ENCODE data around the gene F10. TPM values are rescaled to one million over a fixed set of nuclear protein-coding genes. Genes with fewer than 3 reads are reported as not detected.

Gene F10
- total and polyA plus RNA-seq, 2 of the 13 experiments (the other 11 are each of a cell fraction or from before 2014, with no cell fraction given), result 58.4 to 237 TPM

DNA sequence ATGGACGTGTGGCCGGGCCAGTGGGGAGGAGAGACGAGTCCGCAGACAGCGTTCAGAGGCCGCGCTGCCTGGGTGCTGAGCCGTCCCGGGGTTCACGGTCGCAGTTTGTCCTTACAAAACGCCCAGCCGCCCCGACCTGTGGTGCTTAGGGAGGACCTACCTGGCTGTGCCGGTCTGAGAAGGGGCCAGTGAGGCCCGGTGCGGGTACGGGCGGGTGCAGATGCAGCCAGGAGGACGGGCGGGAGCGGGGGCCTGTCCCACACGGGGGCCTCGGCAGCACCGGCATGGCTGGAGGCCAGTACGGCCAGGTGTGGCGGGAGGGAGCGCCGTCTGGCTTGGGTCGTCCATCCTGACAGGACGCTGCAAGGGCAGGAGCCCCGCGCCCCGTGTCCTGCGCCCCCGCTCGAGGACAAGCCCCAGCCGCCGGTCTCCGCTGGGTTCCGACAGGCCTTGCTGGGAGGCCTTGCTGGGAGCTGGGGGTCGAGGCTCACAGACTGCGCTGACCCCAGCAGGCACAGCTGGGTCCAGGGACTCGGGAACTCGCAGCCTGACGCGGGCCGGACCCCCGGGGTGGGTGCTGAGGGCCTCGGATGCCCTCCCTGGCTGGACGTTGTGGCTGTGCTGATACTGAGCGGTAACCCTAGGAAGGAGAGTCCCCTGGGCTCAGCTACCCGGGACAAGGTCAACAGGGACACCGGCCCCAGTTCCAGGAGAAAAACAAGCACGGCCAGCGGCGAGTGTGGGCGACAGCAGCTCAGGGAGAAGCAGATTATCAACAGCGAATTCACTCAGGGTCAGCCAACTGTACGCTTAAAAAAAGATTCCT, 30.6 kb downstream of the F10 start (continued):
- TF ChIP-seq ZNF142 (CRISPR knock-in tag; IDR thresholded peaks at IDR 0.05) (no peak), ZBTB7A (CRISPR knock-in tag; IDR thresholded peaks at IDR 0.05) (no peak), LCORL (IDR thresholded peaks at IDR 0.05) (no peak), LCORL (CRISPR knock-in tag; IDR thresholded peaks at IDR 0.05) (no peak; the same call in 1 of the 2 replicates), ARID3A (IDR thresholded peaks at IDR 0.05; ENCODE audit: low read depth, low read length) (no peak), MLXIP (CRISPR knock-in tag; IDR thresholded peaks at IDR 0.05; ENCODE audit: borderline replicate concordance) (no peak), FOXM1 (CRISPR knock-in tag; IDR thresholded peaks at IDR 0.05) (0 out of 2 replicates have a peak, but pooled peaks have one; percentile 33), TIGD3 (CRISPR knock-in tag; IDR thresholded peaks at IDR 0.05; ENCODE audit: borderline replicate concordance) (peak; percentile 33; the same call in 1 of the 2 replicates), GTF3A (CRISPR knock-in tag; conservative IDR thresholded peaks at IDR 0.05) (no peak), NPAS2 (CRISPR knock-in tag; IDR thresholded peaks at IDR 0.05; ENCODE audit: borderline replicate concordance) (no peak), TBX2 (CRISPR knock-in tag; IDR thresholded peaks at IDR 0.05; ENCODE audit: borderline replicate concordance) (peak; percentile 46), ELF1 (CRISPR knock-in tag; IDR thresholded peaks at IDR 0.05) (no peak), HNF4A (CRISPR knock-in tag; IDR thresholded peaks at IDR 0.05) (no peak), DMTF1 (CRISPR knock-in tag; IDR thresholded peaks at IDR 0.05) (no peak)
